ENCODE results near the gene ETFA.

- TF ChIP-seq CTCF (IDR thresholded peaks at IDR 0.05): no peak
- TF ChIP-seq ZFX (IDR thresholded peaks at IDR 0.05; ENCODE audit: borderline replicate concordance): no peak
Measured at GRCh38 chr15:76192715-76193114, 118.6 kb downstream of the ETFA start.
